Right ventricle myocardium inferior (tissue), 1 donor: ENCODE results near the gene SACM1L. TPM values are rescaled to one million over a fixed set of nuclear protein-coding genes. Genes with fewer than 3 reads are reported as not detected.
"Not testable (repeated sequence)": the region's sequence is repeated elsewhere in the genome, so short reads cannot be mapped to it uniquely, and the experiment has no call there.

Source experiments
- ATAC-seq: fragments of 200-7000 bp; cut with Tn5 transposase; one replicate; pipeline ENCODE4 v1.9.1; 2020; ENCODE audit warnings: mild to moderate bottlenecking, moderate library complexity
- DNase-seq: peaks from one replicate; pipeline ENCODE4 v3.0.0; 2021; ENCODE audit errors: missing footprints
- intact Hi-C: fragments of 100-400 bp; cut with DNase I; formaldehyde crosslinking; loops from one replicate; pipeline ENCODE4 v1.11.0; 2022
- total RNA-seq: library from RNA; stranded (reverse); fragmentation: NEBNext Ultra II Directional; extraction: Animal tissue kit (Norgen Biotek cat#: 25700); gene quantifications from one replicate; pipeline ENCODE4 v1.2.1, GENCODE V29; 2021
- donor health status: DM: no; HTN: yes; CAD: no; lungs with severe emphysema.

Gene SACM1L
- total RNA-seq, 1 donor from 2014 or later = 26.3 TPM

DNA sequence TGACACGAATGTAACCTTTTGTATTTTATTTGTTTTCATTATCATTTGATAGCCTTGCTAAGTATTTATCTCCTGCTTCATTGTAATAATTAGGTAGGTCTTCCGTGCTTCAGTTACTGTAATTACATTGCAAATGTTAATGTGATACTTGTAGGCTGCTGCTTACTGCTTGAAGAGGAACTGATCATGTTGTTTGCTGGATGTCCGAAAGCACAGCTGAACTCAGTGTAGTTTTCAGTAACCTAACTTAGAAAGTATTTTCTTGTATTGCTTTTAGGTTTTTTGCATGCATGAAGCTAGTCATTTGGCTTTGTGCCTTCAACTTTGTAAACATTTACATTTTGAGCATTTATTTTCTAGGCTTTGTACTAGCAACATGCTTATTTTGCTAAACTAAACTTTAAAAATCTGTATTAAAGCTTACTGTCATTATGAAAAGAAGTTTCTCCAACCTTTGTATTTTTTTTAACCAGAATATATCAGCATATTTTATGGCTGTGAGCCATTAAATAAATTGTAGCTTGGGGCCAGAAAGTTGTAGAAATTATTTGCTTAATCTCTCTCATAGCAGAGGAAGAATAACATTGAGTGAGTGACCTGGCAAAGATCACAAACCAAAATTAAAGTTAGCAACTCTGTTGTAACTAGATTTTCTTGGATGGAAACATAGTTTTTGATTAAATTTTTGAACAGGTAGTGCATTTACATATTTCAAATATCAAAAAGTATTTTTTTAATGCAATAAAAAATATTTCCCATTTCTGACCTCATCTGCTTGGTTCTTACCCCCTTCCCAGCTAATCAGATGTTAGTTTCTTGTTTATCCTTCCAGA lies 30.7 kb downstream of the SACM1L start:
- no peak for ATAC-seq
- DNase-seq = no peak
- intact Hi-C loops = no loop called here

DNA sequence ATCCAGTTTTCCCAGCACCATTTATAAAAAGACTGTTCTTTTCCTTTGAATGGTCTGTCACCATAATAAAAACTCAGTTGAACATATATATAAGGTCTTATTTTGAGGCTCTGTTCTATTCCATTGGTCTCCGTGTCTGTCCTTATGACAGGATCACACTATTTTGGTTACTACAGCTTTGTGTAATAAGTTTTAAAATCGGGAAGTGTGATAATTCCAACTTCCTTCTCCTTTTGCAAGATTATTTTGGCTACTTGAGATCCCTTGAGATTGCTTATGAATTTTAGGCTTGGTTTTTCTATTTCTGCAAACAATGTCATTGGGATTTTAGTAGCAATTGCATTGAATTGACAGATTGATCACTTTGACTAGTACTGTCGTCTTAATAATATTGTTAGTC lies 35.7 kb downstream of the SACM1L start:
- intact Hi-C loops = no loop called here
- DNase-seq (no peak), ATAC-seq (no peak)

DNA sequence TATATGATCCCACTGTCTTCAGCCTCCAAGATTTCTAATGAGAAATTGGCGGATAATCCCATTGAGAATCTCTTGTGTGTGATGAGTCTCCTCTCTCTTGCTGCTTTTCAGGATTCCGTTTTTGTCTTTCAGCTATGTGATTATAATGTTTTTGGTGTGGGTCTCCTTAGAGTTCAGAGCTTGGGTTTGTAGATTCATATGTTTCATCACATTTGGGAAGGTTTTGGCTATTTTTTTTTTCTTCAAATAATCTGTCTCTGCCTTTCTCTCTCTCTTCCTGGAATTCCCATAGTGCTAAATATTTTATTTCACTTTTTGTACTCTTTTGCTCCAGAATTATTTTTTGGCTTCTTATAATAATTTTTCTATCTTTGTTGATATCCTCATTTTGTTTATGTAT lies 40.4 kb downstream of the SACM1L start:
- no peak for DNase-seq
- intact Hi-C loops = no loop called here
- no peak for ATAC-seq

DNA sequence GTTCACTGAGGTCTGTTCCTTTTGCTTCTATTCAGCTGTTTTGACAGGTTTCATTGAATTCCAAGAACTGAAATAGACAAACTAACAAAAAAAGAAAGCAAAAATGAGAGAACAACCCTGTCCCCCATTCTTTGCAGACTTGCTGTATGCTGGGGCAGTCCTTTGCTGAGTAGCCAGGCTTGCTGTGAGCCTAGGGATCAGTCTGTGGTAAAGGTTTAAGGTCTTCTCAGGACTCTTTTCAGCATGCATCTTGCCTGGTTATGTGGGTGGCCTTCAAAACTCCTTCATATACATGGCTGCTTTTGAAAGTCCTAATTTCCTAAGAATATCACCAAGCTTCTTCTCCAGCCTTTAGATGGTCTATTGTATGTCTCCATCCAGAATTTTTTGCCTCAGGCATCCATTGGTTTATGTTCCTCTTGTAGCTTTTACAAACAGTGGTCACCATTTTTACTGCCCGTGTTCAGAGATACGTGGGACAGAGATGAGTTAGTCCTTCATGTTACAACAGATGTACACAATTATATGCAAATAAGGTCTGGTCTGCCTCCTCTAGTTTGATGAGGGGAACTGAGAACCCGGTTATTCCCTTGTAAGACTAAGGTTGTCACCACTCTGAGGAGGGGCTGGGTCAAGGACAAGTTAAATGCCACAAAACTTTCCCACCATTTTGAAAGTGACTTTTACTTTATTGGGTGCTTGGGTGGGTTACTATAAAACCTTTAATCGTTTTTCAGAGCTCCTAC lies 41.4 kb downstream of the SACM1L start:
- DNase-seq (no peak), ATAC-seq (no peak)
- intact Hi-C loops = no loop called here

DNA sequence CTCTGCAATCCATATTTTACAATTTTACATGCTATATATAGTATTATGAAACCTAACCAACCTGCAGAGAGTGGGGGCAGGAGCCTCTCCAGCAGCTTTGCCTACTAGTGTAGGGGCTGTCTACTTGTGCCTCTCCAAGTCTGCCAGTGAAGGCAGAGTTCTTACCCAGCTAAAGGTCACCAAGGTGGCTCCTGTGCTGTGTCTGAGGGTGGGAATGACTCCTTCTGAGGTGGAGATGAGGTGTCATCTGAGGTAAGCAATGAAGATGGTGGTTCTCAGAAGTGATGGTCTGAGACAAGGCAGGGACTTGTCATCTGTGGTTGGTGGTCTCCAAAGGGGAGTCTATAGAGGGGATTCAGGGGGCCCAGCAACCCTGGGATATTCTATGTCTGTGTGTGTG lies 47.5 kb downstream of the SACM1L start:
- DNase-seq (no peak), ATAC-seq (no peak)
- intact Hi-C loops = no loop called here

DNA sequence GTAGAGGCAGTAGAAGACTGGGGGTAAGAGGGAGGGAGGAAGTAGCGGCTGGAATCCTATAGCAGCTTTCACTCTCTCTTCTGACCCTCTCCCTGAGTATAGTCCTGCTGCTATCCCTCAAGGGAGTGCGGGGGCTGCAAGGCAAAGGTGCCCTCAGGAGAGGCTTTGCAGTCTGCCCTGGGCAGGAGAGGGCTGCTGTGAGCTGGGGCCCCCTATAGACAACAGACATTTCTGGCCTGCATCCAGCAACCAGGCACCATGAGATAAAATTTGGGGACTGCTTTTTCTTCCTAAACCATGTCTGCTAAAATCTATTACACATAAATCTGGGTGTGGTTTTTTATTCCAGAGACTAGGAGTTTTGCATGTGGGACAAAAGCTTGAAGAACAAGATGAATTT lies 48.0 kb downstream of the SACM1L start:
- ATAC-seq = no peak
- intact Hi-C loops = no loop called here
- DNase-seq = no peak

DNA sequence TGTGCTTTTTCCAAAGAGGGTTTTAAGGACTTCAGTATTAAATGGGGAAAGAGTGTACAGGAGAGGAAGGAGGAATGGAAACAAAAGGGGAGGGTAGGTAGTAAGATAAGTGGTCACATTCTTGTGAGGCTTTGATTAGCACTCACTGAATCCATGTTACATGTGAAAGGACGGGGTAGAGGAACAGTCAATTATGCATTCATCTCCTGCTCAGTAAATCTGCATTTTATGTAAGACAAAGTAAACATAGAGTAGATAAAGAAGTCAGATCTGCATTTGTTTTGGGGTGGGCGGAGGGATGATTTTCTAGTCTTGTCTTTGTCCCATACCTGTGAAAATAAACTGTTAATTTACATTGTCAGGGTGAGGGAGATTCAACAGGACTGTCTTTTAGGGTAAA lies 50.8 kb downstream of the SACM1L start:
- intact Hi-C loops = no loop called here
- ATAC-seq (no peak), DNase-seq (no peak)

DNA sequence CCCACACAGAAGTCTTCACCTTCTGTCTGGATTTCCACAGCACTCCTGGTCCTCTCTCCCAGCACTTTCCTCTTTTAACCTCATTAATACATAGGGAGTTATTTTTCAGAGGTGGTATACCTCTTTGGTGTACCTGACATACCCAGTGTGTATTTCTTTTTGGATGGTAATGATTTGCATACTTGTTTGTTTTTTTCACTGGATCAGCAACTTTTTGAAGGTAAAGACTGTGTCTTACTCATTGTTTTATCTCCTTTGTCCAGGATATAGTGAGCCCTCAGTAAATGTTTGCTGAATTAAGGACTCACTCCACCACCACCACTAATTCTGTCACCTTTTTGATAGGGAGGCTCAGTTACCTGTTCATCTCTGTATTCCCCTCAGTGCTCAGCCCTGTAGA lies 52.1 kb downstream of the SACM1L start:
- DNase-seq (no peak), ATAC-seq (no peak)
- intact Hi-C loops = no loop called here

DNA sequence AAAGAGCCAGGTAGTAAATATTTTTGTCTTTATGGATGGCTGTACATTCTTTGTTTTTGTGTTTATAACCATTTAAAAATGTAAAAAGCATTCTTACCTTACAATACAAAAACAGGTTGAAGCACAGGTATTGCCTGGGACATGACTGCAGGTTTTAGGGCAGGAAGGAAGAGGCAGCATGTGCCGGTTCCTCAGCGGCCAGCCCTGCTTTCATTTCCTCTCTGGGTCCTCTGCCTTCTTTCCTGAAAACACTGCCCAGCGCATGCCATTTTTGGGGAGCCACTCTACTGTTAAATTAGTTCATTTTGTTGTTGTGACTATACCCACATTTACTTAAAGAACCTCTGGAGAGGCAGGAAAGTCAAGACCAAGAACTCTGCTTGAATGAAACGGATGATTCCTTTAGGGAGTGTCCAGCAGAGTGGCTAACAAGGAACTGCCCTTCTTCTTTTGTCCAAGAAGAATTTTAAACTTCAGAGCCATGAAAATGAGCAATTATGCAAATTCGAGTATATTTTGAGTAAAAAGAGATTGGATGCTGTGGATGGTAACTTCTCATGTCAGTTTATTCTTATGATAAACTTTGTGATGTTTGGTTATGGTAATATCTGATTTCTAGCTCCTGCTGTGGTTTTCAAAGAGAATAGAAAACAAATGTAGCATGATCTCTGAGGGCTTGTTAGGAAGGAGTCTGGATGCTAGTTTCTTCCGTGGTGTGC lies 52.7 kb downstream of the SACM1L start:
- peak; percentile 74 for DNase-seq
- intact Hi-C loops = no loop called here
- no peak for ATAC-seq

DNA sequence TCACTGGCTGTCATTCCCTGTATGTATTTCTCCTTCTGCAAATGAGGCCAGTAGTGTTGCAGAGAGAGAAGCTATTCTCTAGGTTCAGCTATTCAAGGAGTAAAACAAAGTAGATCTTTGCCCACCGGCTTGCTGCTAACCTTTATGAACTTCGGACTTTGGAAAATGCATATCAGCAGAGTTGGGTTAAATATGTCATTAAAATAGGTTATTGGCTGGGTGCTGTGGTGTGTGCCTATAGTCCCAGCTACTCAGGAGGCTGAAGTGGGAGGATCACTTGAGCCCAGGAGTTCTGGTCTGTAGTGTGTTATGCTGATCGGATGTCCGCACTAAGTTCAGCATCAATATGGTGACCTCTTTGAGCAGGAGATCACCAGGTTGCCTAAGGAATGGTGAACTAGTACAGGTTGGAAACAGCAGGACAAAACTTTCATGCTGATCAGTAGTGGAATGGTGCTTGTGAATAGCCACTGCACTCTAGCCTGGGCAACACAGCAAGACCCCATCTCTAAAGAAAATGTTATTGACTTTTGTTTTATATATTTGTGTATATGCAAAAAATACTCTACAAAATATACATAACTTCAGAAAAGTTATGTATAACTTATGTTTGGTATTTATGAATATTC lies 53.4 kb downstream of the SACM1L start:
- no peak for ATAC-seq
- intact Hi-C loops = no loop called here
- no peak for DNase-seq

DNA sequence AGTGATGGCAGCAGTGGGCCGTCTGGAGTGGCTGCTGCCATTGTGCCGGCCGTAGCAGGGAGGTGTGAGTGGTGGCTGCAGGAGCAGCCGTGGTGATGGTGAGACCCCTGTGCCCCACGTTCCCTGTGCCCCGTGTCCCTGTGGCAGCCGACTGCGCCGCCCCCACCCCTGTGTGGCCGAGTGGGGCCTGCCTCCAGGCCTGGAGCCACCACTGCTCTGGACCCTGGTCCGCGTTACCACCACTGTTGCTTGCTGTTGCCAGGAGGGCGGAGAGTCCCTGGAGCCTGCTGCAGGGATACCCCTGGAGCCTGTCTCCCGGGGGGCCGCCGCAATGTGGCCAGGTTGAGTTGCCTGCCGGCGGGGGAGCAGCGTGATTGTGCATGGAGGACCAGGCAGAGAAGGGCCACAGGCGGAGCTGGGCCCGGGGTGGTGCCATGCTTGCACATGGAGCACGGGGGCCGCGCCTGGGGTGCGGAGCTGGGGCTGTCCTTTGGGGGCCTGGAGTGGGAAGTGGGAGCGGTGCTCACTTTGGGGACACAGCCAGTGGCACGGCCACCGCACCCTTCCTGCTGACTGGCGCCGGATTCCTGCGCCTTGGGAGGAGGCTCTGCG lies 57.1 kb downstream of the SACM1L start:
- ATAC-seq (no peak), DNase-seq (no peak)
- intact Hi-C loops = no loop called here

DNA sequence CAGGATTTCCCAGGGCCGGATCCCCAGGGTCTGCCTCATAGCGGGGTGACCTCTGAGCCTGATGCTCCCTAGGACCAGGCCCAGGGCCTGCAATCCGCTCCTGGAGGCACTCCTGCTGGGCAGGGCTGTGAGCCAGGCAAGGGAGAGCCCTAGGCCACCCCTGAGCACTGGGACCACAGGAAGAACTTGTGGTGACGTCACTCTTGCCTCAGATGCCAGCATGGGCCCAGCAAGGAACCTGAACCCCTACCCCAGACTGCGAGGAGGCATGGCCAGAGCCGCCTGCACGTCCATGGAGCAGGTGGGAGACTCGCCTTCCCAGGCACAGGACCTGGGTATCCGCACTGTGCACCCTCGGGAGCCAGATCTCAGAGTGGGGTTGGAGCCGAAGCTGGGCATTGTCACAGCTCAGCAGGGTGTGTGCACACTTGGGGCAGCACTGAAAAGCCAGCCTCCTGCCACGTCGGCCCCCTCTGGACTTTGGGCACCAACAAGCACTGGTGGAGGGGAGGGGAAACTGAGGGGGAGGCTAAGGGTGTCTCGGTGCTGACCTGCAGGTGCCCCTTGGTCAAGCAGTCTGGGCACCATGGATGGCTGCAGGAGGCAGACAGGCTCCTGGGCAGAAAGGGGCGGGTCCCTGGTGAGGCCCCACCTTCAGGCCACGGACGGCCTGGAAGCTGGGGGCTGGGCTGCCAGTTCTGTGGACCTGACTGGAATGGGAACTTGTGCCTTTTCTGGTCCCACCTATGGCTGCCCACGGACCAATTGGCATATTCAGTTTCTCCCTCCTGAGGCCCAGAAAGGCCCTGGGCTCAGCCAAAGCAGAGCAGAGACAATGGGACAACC lies 57.8 kb downstream of the SACM1L start:
- no peak for DNase-seq
- intact Hi-C loops = no loop called here
- ATAC-seq = peak; percentile 16

DNA sequence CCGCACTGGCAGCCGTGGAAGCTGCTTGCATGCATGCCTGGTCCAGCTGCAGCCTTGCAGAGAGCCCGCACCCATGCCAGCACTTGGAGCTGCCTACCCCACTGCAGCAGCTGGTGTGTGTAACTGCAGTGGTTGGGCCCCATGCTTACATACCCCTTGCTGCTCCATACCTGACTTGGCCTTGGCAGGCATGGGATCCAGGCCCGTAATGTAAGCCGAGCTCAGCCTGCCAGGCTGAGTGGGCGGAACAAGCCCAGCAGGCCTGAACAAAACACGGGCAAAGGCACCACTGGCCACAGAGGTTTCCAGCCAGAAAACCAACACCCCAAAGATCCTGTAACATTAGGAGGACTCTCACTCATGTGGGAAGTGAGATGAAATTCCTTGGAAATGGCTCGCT lies 58.9 kb downstream of the SACM1L start:
- ATAC-seq (no peak), DNase-seq (no peak)
- intact Hi-C loops = no loop called here

DNA sequence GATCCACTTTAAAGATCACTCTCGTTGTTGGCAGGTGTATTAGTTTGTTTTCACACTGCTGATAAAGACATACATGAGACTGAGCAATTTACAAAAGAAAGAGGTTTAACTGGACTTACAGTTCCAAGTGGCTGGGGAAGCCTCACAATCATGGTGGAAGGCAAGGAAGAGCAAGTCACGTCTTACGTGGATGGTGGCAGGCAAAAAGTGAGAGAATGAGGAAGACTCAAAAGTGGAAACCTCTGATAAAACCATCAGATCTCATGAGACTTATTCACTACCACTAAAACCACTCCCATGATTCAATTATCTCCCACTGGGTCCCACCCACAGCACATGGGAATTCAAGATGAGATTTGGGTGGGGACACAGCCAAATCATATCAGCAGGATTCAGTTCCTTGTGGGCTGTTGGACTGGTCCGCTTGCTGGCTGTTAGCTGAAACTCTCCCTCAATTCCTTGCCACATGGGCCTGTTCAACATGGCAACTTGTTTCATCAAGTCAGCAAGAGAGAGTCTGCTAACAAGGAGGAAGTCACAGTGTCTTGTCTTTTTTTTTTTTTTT lies 59.9 kb downstream of the SACM1L start:
- intact Hi-C loops, DNase-seq, ATAC-seq: not testable (repeated sequence)

DNA sequence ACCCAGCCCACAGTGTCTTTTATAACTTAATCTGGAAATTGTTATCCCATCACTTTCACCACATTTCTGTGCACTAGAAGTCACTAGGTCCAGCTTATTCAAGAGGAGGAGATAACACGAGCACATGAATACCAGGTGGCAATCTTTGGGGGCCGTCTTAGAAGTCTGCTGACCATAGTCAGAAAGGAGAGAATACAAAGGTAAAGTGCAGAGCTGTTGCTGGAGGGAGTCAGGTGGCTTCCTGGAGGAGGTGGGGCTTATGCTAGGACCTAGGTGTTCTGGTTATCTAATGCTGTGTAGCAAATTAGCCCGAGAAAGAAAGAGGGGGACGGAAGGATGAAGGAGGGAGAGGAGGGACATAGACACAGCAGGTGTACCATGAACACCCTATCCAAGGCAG lies 60.7 kb downstream of the SACM1L start:
- DNase-seq (no peak), ATAC-seq (no peak)
- intact Hi-C loops = no loop called here

DNA sequence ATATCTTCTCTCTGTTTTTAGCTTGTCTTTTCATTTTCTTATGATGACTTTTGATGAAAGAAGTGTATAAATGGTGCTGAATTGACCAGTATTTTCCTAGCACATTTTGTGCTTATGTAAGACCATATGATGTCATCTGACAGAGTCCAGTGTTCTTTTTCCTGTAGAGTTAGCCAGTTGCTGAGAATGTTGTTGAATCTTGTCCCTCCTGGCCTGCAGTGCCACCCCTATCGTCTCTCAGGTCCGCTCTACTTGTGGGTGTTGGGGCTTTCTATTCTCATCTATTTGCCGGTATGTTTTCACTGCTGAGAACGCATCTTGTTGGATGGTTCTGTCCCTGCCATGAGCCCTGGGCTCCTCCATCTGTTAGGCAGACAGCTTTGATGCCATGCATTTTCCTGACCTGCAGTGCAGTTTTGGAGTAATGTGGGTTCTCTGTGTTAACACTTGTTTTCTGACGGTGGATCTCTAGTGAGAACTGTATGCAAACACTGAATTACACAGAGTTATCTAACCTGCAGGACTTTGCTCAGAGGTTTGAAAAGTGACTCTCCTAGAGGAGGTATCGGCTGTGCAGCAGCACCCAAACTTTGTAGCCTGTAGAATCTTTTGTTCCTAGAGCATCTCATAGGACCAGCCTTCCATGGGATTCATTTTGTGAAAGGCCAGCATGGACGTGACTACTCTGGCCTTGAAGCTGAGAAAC lies 62.5 kb downstream of the SACM1L start:
- ATAC-seq (no peak), DNase-seq (no peak)
- intact Hi-C loops = no loop called here

DNA sequence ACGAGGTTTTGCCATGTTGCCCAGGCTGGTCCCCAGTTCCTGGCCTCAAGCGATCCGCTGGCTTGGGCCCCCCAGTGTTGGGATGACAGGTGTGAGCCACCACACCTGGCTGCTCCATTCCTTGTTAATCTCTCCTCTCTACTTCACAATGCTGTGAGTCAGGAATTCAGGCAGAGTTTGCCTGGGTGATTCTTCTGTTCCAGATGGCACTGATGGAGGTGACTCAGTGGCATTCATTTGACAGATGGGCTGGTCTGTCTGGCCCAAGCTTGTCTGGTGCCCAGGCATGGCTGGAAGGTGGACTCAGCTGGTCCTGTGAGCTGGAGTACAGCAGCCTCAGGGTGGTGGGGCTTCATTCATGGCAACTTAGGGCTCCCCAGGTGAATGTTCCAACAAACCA lies 63.9 kb downstream of the SACM1L start:
- ATAC-seq = no peak
- intact Hi-C loops = no loop called here

More for the DNA sequence above, 63.9 kb downstream of the SACM1L start:
- no peak for DNase-seq
